Choroid plexus epithelial cell (primary cell): Measurements from ENCODE around the gene ATP7B.

Source experiments
- DNase-seq: peaks from one replicate; pipeline ENCODE4 v3.0.0-alpha.2; 2010; ENCODE audit warnings: low read depth
- H3K4me3 ChIP-seq: 2 replicates; pipeline ENCODE4 v1.5.1; 2011; ENCODE audit warnings: low read depth, mild to moderate bottlenecking, control low read depth, low read length, moderate library complexity
- TF ChIP-seq, protein P1 (sequence below): conservative IDR thresholded peaks from 2 replicates; pipeline ENCODE4 v1.5.1; 2011; ENCODE audit warnings: low read depth, mild to moderate bottlenecking, control low read depth, inconsistent platforms, low read length, moderate library complexity

ATP7B gene

DNA sequence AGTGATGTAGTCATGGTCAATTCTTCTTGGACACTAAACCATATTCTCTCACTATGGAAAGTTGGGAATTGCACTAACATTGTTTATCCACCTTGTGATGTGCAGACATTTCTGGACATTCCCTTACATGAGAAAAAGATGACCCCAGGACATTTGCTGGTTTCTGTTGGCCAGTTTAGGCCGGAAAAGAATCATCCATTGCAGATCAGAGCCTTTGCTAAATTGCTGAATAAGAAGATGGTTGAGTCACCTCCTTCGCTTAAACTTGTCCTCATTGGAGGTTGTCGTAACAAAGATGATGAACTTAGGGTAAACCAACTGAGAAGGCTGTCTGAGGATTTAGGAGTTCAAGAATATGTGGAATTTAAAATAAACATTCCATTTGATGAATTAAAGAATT lies 13.2 kb upstream of the ATP7B start, which contains the start of gene UTP14C:
TSS of gene UTP14C (plus strand) at position 211 of the 400 bp plus-strand sequence. CDS start 4,114 bp downstream, outside the sequence.
- H3K4me3 ChIP-seq = no peak within 1 kb of the TSS
- DNase-seq = no peak
- TF ChIP-seq, protein P1, sequence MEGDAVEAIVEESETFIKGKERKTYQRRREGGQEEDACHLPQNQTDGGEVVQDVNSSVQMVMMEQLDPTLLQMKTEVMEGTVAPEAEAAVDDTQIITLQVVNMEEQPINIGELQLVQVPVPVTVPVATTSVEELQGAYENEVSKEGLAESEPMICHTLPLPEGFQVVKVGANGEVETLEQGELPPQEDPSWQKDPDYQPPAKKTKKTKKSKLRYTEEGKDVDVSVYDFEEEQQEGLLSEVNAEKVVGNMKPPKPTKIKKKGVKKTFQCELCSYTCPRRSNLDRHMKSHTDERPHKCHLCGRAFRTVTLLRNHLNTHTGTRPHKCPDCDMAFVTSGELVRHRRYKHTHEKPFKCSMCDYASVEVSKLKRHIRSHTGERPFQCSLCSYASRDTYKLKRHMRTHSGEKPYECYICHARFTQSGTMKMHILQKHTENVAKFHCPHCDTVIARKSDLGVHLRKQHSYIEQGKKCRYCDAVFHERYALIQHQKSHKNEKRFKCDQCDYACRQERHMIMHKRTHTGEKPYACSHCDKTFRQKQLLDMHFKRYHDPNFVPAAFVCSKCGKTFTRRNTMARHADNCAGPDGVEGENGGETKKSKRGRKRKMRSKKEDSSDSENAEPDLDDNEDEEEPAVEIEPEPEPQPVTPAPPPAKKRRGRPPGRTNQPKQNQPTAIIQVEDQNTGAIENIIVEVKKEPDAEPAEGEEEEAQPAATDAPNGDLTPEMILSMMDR = no peak

DNA sequence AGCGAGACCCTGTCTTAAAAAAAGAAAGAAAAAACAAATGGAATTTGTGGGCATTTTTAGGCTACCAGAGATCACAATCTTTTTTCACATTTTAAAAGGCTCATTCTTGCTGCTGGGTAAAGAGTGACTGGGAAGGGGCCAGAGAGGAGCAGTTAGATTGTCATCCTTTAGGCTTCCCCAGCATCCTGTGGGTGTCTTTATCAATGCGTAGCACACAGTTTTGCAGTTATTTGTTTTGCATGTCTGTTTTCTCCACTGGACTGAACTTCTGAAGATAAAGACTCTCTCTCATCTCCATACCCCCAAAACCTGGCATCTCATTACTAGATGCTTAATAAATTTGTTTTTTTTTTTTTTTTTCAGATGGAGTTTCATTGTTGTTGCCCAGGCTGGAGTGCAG lies 11.1 kb upstream of the ATP7B start:
- no peak for DNase-seq
- no peak overlapping the region for H3K4me3 ChIP-seq
- TF ChIP-seq, protein P1 = no peak

DNA sequence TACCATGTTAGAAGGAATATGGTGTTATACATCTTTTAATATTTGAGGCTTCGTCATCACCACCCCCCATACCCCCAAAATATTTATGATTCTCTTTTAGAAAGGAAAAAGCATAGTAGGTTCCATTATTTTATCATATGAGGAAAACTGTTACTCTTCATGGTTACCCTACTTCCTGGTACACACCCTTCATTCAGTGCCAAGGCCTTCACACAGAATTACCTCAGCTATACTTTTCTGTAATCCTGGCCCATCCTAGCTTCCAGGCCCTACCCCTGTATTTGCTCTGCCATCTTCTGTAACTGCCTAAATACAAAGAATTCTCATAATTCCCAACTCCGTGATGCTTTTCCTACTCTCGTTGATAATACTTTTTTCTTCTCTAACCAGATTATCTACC lies 8.9 kb upstream of the ATP7B start:
- H3K4me3 ChIP-seq = no peak overlapping the region
- TF ChIP-seq, protein P1 = no peak
- DNase-seq = no peak

DNA sequence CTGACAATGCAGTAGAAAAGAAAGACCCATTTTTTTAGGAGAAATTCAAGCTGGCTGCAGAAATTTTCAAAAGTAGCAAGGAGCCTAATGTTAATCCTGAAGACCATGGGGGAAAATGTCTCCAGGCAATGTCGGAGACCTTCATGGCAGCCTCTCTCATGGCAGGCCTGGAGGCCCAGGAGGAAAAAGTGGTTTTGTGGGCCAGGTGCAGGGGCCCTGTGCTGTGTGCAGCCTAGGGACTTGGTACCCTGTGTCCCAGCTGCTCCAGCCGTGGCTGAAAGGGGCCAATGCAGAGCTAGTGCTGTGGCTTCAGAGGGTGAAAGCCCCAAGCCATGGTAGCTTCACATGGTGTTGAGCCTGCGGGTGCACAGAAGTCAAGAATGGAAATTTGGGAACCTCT lies 5.0 kb upstream of the ATP7B start:
- TF ChIP-seq, protein P1 = no peak
- no peak overlapping the region for H3K4me3 ChIP-seq
- no peak for DNase-seq

DNA sequence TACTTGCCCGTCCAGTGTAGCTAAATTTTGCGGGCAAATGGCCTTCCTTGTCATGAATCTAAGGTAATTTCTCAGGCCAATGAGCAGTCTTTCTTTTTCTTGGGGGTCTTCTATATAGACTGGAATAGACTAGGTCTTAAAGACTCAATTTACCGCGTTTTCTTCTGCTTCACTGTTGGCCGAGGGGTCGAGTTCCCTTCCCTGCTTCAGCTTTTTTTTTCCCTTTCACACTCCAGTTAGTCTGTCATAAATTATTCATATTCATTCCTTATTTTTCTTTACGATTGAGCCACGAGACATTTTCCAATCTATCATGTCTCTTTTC lies 1.2 kb upstream of the ATP7B start:
- DNase-seq = no peak
- peak overlapping the region; percentile 97 for H3K4me3 ChIP-seq
- TF ChIP-seq, protein P1 = no peak

DNA sequence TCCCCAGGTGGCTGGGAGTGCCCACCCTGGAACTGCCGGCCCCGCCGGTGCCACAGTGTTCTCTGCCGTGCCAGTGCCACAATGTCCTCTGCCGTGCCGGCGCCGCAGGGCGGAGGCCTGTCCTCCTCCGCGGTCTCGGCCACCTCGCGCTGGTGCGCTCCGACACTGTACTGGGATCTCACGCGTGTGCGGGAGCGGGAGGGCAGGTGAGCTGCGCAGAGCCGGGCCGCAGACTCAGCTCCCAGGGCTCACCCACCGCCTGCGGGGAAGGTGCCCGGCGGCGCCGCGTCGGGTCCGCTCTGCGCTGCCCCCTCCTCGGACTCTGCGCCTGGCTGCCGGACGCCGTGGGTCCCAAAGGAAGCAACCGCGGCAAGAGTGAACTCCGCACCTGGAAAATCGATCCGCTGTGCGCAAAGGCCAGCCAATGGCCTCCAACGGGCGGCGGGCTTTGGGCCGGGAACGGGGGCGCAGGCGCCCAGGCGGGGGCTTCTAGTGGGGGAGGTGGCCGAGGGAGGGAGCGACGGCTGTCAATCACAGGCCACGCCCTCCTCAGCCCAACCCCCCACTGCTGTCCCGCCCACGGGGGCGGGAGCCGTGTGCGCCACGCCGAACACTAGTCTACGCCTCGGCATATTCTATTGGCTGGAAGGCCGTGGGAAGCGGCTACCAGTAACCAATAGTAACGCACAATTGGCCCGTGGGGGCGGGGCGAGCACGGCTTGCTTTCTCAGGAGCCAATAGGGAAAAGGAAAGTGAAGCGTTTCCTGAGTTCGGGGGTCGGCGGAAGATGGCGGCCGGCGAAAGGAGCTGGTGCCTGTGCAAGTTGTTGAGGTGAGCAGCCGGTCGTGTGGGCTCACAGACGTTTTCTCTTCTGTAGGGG lies 622 bp upstream of the ATP7B start, which contains the start of gene ALG11:
TSS of gene ALG11 (plus strand) at position 767 of the 880 bp plus-strand sequence. CDS start at position 788, 21 bp downstream.
- TF ChIP-seq, protein P1 = no peak
- H3K4me3 ChIP-seq = peak within 1 kb of the TSS; percentile 97
- DNase-seq = peak; percentile 98

DNA sequence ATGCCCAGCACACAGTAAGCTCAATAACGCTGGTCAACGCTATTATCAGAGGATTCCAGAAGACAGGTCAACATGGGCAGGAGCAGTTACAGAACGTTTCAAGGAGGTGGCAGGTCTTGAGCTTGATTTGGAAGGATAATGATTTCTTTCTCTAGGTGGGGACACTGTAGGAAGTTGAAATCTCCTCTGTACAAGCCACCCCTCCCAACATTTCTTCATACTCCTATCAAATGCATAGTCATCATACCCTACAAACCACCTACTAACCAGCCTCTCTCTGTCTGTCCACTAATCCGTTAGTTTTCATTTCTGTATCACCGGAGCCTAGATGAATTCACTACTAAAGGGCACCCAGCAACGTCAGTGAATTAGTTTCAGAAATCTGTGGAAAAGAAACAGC lies 1.3 kb downstream of the ATP7B start:
- no peak for DNase-seq
- no peak overlapping the region for H3K4me3 ChIP-seq
- TF ChIP-seq, protein P1 = no peak
